ENCODE measurements around the gene CLCN2.
A peak's percentile ranks its signal among the peaks of the same experiment; 100 is the strongest.

Gene CLCN2

GRCh38 chr3:184328516-184328915, 32.9 kb downstream of the CLCN2 start:
- no peak for TF ChIP-seq CTCF (IDR thresholded peaks at IDR 0.05; ENCODE audit: insufficient read depth, missing control alignments)
- FAIRE-seq (no peak), DNase-seq (ENCODE audit: insufficient read length, low spot score) (peak; percentile 21)

- TF ChIP-seq CTCF (IDR thresholded peaks at IDR 0.05; ENCODE audit: insufficient read depth, missing control alignments), result no peak
- FAIRE-seq (no peak), DNase-seq (ENCODE audit: insufficient read length, low spot score) (no peak)
Observed at GRCh38 chr3:184327171-184327570, 34.2 kb downstream of the CLCN2 start.

- TF ChIP-seq CTCF (IDR thresholded peaks at IDR 0.05; ENCODE audit: insufficient read depth, missing control alignments), result no peak
- FAIRE-seq (no peak), DNase-seq (ENCODE audit: insufficient read length, low spot score) (peak; percentile 10)
Observed at GRCh38 chr3:184325715-184326369, 35.6 kb downstream of the CLCN2 start.

- no peak for TF ChIP-seq CTCF (IDR thresholded peaks at IDR 0.05; ENCODE audit: insufficient read depth, missing control alignments)
- peak; percentile 5 for DNase-seq (ENCODE audit: insufficient read length, low spot score)
- FAIRE-seq, result no peak
Observed at GRCh38 chr3:184325269-184325668, 36.1 kb downstream of the CLCN2 start.

GRCh38 chr3:184323696-184324095, 37.7 kb downstream of the CLCN2 start:
- FAIRE-seq, result no peak
- no peak for DNase-seq (ENCODE audit: insufficient read length, low spot score)
- no peak for TF ChIP-seq CTCF (IDR thresholded peaks at IDR 0.05; ENCODE audit: insufficient read depth, missing control alignments)

- FAIRE-seq, result no peak
- no peak for TF ChIP-seq CTCF (IDR thresholded peaks at IDR 0.05; ENCODE audit: insufficient read depth, missing control alignments)
- peak; percentile 5 for DNase-seq (ENCODE audit: insufficient read length, low spot score)
Observed at GRCh38 chr3:184322731-184323487, 38.5 kb downstream of the CLCN2 start.

- FAIRE-seq, result no peak
- DNase-seq (ENCODE audit: insufficient read length, low spot score), result no peak
- no peak for TF ChIP-seq CTCF (IDR thresholded peaks at IDR 0.05; ENCODE audit: insufficient read depth, missing control alignments)
Observed at GRCh38 chr3:184321666-184322065, 39.7 kb downstream of the CLCN2 start.

All from D721Med (cell line).